Measurements from ENCODE around the gene NCDN. TPM values are rescaled to one million over a fixed set of nuclear protein-coding genes. Genes with fewer than 3 reads are reported as not detected.

The NCDN gene
- total RNA-seq, 1 donor from 2014 or later, result 24.8 TPM

- intact Hi-C loops (cut with DNase I), result loop anchor here (10.0 kb wide), 1 partner anchor 161 kb away; no protein-coding TSS in a partner anchor
- no peaks in the 10 kb centered on the region for H3K9me3 ChIP-seq
- ATAC-seq (peak; percentile 77), DNase-seq (peak; percentile 79)
- TF ChIP-seq CTCF (IDR thresholded peaks at IDR 0.05), result peak; percentile 81
- H3K4me1 ChIP-seq, result peaks cover 3% of the 10 kb centered on the region
- no peaks in the 10 kb centered on the region for H3K27me3 ChIP-seq
- no peak overlapping the region for H3K4me3 ChIP-seq
- no peaks in the 10 kb centered on the region for H3K36me3 ChIP-seq
- H3K27ac ChIP-seq, result no peak overlapping the region
Observed at GRCh38 chr1:35564037-35564883, 6.7 kb downstream of the NCDN start.

DNA sequence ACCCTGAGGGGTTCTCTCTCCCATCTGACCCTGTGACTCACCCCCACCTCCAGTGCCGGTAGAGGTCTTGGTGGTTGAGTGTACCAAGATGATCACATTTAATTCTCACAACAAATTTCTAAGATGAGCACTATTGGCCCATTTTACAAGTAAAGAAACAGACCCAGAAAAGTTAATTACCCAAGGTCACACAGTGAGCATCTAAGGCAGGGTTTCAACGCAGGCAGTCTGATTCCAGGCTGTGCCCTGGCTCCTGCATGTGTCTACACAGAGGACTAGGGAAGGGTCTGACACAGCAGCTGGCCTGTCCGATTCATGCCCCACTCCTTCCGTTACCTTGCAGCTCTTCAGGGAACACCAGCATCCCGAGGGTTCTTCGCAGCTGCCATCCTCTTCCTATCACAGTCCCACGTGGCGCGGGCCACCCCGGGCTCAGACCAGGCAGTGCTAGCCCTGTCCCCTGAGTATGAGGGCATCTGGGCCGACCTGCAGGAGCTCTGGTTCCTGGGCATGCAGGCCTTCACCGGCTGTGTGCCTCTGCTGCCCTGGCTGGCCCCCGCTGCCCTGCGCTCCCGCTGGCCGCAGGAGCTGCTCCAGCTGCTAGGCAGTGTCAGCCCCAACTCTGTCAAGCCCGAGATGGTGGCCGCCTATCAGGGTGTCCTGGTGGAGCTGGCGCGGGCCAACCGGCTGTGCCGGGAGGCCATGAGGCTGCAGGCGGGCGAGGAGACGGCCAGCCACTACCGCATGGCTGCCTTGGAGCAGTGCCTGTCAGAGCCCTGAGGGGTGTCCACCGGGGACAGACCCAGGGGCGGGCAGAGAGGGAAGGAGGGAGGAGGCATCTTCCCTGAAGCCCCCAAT lies 7.5 kb downstream of the NCDN start:
- intact Hi-C loops (cut with DNase I), result loop anchor here (5.0 to 10.0 kb wide), 2 partner anchors 113 to 160 kb away; no protein-coding TSS in a partner anchor
- H3K9me3 ChIP-seq, result no peaks in the 10 kb centered on the region
- H3K27ac ChIP-seq, result no peak overlapping the region
- DNase-seq (peak; percentile 53), ATAC-seq (no peak)
- H3K4me3 ChIP-seq, result no peak overlapping the region
- no peaks in the 10 kb centered on the region for H3K36me3 ChIP-seq
- H3K27me3 ChIP-seq, result no peaks in the 10 kb centered on the region
- TF ChIP-seq CTCF (IDR thresholded peaks at IDR 0.05), result no peak
- H3K4me1 ChIP-seq, result no peaks in the 10 kb centered on the region

DNA sequence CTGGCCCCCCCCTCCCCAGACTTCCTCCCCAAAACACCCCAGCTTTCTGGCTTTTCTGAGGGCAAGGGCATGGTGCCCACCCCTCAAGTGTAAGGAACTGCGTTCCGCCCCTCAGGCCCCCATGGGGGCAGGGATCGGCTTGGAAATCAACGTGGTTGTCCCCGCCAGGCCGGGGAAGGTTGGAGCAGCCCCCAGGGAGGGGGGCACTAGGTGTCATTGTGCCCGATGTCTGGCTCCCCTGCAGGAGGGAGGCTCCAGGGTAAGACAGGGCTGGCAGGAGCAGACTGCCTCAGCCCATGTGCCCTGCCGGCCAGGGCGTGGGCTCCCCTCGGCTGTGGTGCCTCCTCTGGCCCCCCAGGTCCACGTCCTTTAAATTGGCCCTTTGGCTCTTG lies 8.1 kb downstream of the NCDN start:
- ATAC-seq, result no peak

GRCh38 chr1:35567947-35568558 lies 10.5 kb downstream of the NCDN start:
- H3K27me3 ChIP-seq, result no peaks in the 10 kb centered on the region

More for the DNA sequence above, 8.1 kb downstream of the NCDN start:
- Histone ChIP-seq H3K27me3 (no peaks in the 10 kb centered on the region), H3K4me1 (no peaks in the 10 kb centered on the region), H3K9me3 (no peaks in the 10 kb centered on the region), H3K4me3 (no peak overlapping the region), H3K36me3 (no peaks in the 10 kb centered on the region), H3K27ac (no peak overlapping the region)
- intact Hi-C loops (cut with DNase I), result loop anchor here (5.0 to 10.0 kb wide), 2 partner anchors 113 to 159 kb away; no protein-coding TSS in a partner anchor
- DNase-seq, result peak; percentile 46
- TF ChIP-seq CTCF (IDR thresholded peaks at IDR 0.05), result no peak

More at GRCh38 chr1:35567947-35568558, 10.5 kb downstream of the NCDN start:
- TF ChIP-seq CTCF (IDR thresholded peaks at IDR 0.05), result no peak
- no peaks in the 10 kb centered on the region for H3K9me3 ChIP-seq
- peak; percentile 8 for DNase-seq
- no peaks in the 10 kb centered on the region for H3K36me3 ChIP-seq
- ATAC-seq, result no peak
- H3K4me3 ChIP-seq, result no peak overlapping the region
- intact Hi-C loops (cut with DNase I), result loop anchor here (5.0 to 10.0 kb wide), 2 partner anchors 116 to 157 kb away; no protein-coding TSS in a partner anchor
- no peak overlapping the region for H3K27ac ChIP-seq
- no peaks in the 10 kb centered on the region for H3K4me1 ChIP-seq

Measured in upper lobe of right lung (tissue), 1 donor.